GM18511 (cell line): Measurements from ENCODE around the gene TIGD4.
A peak's percentile ranks its signal among the peaks of the same experiment; 100 is the strongest.

Experiments
- ATAC-seq: cut with Tn5 transposase; IDR thresholded peaks from one replicate; pipeline ENCODE4 v1.9.1; 2021; ENCODE audit warnings: mild to moderate bottlenecking, moderate library complexity; ENCODE audit not compliant: unreplicated experiment

Gene TIGD4

DNA sequence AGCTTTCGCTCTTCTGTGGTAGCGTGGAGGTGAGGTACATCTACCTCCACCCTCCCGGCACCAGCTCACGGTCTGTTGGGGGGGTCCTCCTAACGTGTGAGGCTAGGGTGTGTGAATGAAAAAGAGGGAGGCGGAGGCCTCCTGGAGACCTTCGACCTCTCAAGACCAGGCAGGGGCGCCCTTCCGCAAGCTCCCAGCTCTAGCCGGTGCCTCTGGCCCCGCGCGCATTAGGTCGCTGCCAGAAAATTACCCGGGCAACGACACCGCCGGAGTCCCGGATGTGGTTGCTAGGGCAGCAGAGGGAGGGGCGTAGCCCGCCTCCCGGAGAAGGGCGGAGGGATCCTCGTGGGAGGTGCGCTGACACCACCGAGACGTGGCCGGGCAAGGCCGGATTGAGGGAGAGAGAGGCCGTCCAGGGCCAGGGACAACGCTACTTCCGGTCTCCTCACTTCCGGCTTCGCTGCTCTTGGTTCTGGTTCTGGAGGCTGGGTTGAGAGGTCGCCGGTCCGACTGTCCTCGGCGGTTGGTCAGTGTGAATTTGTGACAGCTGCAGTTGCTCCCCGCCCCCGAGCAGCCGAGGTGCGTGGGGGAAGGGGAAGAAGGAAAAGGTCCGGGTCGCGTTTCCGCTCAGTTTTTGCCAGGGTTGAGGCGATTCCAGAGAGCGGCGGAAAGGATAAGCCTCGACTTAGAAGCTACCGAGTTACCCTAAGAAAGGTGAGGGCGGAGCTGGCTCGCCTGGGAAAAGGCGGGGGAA, at the start of gene TIGD4, which contains the start of gene ARFIP1:
TSS of gene TIGD4 (minus strand) at position 218 of the 754 bp plus-strand sequence. CDS start 8,726 bp downstream, outside the sequence.
TSS of gene ARFIP1 (plus strand) at position 442 of the 754 bp plus-strand sequence. CDS start 49,680 bp downstream, outside the sequence.
- peak; percentile 94 for ATAC-seq

DNA sequence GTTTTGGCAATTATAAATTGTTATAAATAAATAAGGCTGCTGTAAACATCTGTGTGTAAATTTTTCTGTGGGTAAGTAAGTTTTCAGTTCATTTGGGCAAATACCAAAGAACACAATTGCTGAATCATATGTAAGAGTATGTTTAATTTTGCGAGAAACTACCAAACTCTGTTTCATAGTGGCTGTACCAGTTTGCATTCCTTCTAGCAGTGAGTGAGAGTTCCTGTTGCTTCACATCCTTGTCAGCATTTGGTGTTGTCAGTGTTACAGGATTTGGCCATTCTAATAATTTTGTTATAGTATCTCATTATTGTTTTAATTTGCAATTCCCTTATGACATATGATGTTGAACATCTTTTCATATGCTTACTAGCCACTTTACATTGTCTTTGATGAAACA, 48.6 kb upstream of the TIGD4 start:
- ATAC-seq: no peak

DNA sequence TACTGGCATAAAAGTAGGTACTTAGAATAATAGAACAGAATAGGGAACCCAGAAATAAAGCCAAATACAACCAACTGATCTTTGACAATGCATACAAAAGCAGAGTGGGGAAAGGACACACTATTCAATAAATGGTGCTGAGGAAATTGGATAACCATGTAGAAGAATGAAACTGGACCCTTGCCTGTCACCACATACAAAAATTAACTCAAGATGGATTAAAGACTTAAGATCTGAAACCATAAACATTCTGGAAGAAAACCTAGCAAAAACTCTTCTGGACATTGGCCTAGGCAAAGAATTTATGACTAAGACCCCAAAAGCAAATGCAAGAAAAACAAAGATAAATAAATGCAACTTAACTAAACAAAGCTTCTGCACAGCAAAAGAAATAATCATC, 45.8 kb upstream of the TIGD4 start:
- no peak for ATAC-seq

DNA sequence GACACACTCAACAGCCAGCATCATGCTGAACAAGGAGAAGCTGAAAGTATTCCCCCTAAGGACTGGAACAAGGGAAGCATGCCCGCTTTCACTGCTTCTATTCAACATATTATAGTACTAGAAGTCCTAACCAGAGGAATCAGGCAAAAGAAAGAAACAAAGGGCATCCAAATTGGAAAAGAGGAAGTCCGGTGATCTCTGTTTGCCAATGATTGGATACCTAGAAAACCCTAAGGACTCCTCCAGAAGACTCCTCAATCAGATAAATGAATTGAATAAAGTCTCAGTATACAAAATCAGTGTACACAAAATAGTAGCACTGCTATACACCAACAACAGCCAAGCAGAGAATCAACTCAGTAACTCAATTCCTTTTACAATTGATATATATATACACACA, 45.0 kb upstream of the TIGD4 start:
- no peak for ATAC-seq

DNA sequence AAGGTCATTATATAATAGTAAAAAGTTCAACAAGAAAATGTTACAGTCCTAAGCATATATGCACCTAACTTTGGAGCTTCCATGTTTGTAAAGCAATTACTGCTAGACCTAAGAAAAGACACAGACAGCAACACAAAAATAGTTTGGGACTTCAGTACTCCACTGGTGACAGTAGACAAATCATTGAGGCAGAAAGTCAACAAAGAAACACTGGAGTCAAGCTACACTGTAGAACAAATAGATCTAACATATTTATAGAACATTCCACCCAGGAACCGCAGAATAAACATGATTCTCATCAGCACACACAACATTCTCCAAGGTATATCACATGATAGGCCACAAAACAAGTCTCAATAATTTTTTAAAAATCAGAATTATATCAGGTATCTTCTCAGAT, 42.8 kb upstream of the TIGD4 start:
- ATAC-seq: no peak

DNA sequence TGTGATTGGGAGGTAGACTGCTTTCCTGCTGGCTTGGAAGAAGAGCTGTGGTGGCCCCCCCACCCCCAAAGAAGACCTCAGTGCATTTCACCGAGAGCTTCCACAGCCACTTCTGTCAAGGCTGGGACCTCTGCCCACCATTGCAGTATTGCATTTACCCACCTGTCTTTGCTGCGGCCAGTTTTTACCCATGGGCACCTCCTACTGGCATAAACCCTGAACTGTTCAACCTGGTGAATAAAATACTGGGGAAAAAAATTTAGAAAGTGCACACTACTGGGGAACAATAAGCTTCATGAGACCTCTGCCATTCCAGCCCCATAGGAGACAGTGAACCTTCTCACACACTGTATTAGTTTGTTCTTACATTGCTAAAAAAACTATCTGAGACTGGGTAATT, 40.5 kb upstream of the TIGD4 start:
- ATAC-seq: no peak

DNA sequence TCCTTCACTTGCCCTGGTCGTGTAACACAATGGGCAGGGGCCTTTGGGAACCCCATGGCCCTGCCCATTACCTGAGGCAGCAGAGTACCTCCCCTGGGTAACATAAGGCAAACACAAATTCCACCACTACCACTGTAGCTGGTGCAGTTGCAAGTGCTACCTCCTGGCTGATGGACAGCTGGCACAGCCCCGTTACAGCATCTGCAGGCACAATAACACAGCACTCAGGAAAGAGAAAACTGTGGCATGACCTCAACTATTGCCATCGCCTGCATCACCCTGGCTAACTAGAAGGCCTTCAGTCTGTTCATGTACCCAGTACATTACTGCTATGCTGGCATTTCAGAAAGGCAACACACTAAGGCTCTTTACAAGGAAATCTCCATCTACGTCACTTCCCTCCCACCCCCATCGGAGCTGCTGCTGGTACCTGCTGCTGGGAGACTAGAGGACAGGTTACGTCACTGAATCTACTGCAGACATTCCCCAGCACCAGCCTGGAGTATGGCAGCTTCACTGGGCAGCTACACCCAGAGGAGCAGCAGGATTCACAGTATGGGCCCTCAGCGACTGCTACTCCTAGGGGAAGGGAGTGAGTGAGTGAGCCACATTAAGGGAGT, 39.6 kb upstream of the TIGD4 start:
- ATAC-seq: no peak

DNA sequence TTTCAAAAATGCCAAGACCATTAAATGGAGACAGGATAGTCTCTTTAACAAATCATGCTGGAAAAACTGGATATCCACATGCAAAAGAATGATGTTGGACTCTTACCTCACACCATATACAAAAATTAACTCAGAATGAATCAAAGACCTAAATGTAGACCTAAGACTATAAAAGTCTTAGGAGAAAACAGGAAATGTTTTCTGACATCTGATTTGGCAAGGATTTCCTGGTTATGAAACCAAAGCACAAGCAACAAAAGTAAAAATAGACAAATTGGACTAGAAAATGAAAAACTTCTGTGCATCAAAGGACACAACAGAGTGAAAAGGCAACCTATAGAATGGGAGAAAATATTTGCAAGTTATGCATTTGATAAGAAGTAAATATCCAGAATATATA, 37.8 kb upstream of the TIGD4 start:
- ATAC-seq: no peak

DNA sequence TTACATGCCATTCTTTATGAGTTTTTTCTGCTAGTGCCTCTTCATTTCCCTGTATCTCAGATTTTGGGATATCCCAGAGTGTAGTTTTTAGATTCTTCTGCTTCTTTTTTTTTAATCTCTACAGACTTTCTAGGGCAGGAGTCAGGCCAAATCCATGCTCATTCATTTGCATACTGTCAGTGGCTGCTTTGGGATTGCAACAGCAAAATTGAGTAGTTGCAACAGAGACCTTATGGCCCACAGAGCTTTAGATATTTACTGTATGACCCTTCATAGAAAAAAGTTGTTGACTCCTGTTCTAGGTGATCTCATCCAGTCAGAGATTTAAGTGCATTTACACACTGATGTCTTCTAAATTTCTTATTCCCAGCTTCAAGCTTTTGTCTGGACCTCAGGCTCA, 35.5 kb upstream of the TIGD4 start:
- no peak for ATAC-seq

DNA sequence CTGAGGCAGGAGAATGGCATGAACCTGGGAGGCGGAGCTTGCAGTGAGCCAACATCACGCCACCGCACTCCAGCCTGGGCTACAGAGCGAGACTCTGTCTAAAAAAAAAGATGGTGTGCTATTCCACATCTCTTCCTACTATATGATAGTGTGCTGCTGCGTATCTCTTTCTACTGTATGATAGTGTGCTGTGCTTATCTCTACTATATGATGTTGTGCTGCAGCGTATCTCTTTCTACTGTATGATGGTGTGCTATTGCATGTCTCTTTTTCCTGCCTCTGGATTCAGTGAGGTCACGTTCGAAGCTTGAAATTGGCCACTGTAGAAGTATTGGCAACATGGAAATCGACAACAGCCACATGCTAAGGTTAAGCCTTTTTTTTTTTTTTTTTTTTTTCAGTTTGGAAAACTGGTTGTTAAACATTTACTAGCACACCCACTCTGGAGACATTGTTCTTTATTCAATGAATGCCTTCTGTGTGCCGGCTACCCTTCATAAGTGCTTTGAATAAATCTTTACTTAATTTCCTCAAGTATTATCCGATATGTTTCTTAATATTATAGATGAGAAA, 31.3 kb upstream of the TIGD4 start:
- ATAC-seq: no peak

DNA sequence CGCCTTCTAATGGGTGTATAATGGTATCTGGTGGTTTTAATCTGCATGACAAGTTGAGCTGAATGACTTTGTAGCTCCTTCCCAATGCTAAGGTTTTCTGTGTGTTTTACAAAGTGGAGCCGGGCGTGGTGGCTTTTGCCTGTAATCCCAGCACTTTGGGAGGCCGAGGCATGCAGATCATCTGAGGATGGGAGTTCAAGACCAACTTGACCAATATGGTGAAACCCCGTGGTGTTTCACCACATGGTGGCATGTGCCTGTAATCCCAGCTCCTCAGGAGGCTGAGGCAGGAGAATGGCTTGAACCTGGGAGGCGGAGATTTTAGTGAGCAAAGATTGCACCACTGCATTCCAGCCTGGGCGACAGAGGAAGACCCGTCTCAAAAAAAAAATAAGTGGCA, 29.1 kb upstream of the TIGD4 start:
- ATAC-seq: no peak

DNA sequence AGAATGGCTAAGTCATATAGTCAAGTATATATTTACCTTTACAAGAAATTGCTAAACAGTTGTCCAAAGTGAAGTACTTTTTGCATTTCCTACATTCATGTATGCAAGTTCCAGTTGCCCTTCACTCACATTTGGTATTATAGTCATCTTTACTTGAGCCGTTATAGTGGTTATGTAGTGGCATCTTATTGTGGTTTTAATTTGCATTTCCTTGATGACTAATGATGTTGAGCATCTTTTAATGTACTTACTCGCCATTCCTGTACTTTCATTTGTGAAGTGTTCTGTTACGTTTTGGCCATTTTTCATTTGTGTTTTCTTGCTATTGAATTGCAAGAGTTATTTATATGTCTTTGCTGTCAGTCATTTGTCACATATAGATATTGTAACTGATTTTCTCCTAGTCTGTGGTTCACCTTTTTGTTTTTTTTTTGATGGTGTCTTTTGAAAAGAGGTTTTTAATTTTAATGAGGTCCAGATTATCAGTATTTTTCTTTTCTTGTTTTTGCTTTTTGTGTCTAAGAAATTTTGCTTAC, 27.8 kb upstream of the TIGD4 start:
- ATAC-seq: no peak

DNA sequence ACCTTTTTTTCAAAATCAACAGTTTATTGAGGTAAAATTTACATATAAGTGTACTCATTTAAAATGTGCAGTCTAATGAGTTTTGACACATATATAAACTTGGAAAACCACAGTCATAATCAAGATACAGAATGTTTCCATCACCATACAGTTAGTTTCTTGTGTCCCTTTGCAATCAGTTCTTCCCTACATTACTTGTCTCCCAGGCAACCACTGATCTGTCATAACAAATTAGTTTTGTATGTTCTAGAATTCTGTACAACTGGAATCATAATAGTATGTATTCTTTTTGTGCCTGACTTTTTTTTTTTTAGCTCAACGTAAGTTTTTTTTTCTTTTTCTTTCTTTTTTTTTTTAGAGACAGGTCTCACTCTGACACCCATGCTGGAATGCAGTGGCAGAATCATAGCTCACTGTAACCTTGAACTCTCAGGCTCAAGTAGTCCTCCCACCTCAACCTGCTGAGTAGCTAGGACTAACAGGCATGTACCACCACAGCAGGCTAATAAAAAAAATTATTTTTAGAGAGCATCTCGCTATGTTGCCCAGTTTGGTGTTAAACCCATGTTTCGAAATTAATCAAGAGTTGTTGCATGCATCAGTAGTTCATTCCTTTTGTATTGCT, 27.1 kb upstream of the TIGD4 start:
- ATAC-seq: no peak

DNA sequence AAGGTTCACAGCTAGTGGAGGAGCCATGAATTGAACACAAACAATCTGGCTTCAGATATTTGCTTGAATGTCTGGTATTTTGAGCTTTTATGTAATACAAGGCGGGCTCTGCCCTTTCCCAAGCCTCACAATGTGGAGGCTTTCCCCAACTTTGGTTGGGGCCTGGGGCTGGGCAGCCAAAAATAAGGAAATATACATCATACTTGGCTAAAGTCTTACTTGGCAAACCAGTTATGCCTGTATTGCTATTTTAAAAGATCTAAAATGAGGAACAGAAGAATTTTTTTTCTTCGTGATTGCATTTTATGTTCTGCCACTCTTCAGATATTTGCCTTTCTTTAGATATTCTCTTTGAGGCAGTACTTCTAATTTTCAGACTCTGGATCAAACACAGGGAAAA, 26.3 kb upstream of the TIGD4 start:
- ATAC-seq: no peak

DNA sequence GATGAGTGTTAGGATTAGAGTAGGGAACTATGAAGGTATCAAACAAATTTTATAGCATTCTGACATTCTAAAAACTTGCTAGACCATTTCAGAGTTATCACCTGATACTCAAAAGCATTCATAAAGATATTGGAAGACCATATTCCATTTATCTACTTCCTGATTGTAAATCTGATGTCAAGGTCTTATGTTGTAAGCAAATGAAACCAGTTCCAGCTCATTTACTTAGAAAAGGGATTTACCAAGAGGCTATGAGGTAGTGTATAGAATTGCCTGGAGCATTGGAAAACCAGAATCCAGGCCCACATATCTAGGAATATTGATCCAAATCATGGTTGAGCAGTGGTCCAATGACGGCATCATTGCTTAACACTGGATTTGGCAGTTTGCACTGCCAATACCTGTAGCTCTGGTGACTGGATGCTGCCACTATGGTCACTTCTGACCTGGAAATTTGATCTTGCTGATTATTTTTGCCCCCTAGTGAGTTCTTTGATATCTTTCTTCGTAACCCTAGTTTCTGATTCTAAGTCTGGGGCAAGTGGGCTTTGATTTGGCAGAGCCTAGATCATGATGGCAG, 25.6 kb upstream of the TIGD4 start:
- ATAC-seq: no peak

DNA sequence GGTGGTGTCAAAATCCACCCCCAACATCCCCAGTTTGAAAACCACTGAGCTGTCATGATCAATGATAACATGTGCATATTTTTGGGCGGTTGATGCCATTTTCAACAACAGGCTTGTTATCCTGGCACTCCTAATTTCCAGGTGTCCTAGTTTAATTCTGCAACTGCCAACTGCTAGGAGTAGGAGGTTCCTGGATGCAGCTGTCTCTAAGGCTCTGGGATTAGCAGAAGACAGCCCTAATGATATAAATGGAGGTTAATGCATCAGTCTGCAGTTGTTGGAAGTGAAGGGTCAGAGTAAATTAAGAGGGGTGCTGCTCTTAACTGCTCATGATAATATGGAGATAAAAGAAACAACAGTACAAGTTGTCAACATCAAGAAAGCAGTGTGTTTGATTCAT, 24.0 kb upstream of the TIGD4 start:
- ATAC-seq: no peak

DNA sequence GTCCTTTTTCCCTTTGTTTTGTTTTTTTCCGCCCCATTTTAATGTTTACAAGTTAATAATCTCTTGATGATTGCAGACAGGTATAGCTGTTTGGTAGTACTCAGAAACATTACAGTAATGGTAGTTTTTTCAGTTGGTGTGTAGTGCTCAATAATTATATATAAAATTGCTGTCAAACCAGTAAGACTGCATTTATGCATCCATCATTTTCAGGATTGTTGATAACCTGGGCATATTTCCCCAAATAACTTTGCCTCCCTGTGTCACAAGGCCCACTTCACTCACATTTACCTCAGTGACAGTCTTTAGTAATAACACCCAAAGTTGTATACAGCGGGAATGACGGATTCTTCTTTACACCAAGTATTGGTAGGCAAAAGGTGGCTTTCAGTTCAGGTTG, 16.4 kb upstream of the TIGD4 start:
- no peak for ATAC-seq

DNA sequence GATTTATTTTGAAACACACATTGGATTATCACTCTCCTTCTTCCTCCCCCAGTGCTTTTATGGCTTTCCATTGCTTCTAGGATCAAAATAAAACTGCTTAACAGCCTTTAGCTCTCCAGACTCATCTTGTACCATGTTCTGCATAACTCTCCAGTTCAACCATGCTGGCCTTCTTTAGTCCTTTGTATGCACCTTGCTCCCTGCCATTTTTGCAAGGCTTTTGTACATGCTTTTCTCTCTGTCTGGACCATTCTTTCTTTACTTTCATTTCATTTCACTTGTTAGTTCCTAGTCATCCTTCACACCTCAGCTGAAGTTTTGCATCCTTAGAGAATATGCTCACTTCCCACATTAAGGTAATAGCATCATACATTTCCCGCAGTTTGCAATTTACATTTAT, 7.1 kb upstream of the TIGD4 start:
- ATAC-seq: peak; percentile 16

DNA sequence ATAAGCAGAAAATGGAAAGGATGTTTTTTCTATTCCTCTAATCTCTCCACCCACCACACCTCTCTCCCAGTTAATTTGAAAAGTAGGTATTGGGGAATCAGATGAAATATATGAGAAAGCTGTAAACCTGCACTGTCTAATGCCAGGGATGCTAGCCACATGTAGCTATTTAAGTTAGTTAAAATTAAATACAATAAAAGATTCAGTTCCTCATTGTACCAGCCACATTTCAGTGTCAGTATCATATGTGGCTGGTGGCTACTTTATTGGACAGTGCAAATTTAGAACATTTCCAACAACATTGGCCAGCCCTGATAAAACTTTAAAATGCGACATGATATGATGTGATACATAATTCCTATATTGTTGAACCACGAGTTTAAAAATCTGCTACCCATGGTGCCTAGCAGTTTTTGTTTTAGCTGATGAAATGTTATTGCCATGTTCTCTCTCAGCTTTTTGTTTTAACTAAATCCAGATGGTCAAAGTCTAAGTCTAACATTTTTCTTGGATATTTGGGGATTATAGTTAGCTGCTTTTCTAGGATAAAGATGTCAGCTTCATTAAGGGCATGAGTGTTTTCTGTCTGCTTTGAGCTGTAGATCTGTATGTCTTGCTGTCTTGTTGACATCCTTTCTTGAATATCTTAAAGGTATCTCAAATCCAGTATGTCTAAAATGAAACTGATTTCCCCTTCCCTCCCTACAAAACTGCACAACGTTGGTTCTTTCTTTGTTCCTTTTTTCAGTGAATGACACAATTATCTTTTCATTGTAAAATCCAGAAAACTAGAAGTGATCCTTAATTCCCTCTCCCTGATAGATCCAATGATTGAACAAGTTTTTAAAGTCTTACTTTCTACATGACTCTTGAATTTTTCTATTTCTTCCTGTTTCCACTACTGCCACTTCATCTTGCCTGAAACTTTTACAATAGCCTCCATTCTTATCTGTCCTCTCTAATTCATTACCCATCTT, 6.4 kb upstream of the TIGD4 start:
- ATAC-seq: peak; percentile 69
